ENCODE measurements around the gene PNLIPRP3.

- TF ChIP-seq EP300 (IDR thresholded peaks at IDR 0.05; ENCODE audit: borderline replicate concordance) = no peak
- TF ChIP-seq RAD21 (IDR thresholded peaks at IDR 0.05; ENCODE audit: low read depth) = no peak
- no peak for TF ChIP-seq TAF1 (IDR thresholded peaks at IDR 0.05; ENCODE audit: low read depth)
- no peak for TF ChIP-seq TEAD4 (IDR thresholded peaks at IDR 0.05)
- no peak for TF ChIP-seq YY1 (IDR thresholded peaks at IDR 0.05; ENCODE audit: low read depth)
- TF ChIP-seq CEBPB (IDR thresholded peaks at IDR 0.05) = no peak
- no peak for TF ChIP-seq ZBTB7A (IDR thresholded peaks at IDR 0.05; ENCODE audit: low read depth)
- TF ChIP-seq REST (IDR thresholded peaks at IDR 0.05; ENCODE audit: low read depth) = no peak
- no peak for TF ChIP-seq NFIC (IDR thresholded peaks at IDR 0.05)
- TF ChIP-seq CREB1 (IDR thresholded peaks at IDR 0.05; ENCODE audit: low read depth) = no peak
- no peak for TF ChIP-seq MAX (IDR thresholded peaks at IDR 0.05)
Observed at GRCh38 chr10:116511365-116511764, 83.7 kb downstream of the PNLIPRP3 start.
